OCI-LY7 (cell line): Measurements from ENCODE around the gene COMMD1. TPM values are rescaled to one million over a fixed set of nuclear protein-coding genes. Genes with fewer than 3 reads are reported as not detected.

ENCODE experiments used
- BruUV-seq: library from RNA; stranded (reverse); fragments of 400-500 nt; replicated peaks from 2 replicates; lab custom pipeline; 2021; lab: Mats Ljungman, UMichigan
- CTCF ChIA-PET: fragments of 300-600 bp; sonication (Branson Sonifier 250); formaldehyde crosslinking; loops from one replicate; lab custom pipeline; 2022; ENCODE audit warnings: antibody characterized with exemption; ENCODE audit not compliant: unreplicated experiment; lab: Charles Lee
- POLR2A ChIA-PET: fragments of 300-600 bp; sonication (Branson Sonifier 250); formaldehyde crosslinking; loops from one replicate; lab custom pipeline; 2022; ENCODE audit warnings: antibody characterized with exemption; lab: Charles Lee
- DNase-seq: peaks from one replicate; pipeline ENCODE4 v3.0.0-alpha.2; 2015; ENCODE audit warnings: low spot score
- H2AFZ ChIP-seq: fragments of 200-600 bp; sonication (generic), shearing (Covaris generic); 2 replicates; pipeline ENCODE4 v1.6.1; 2014; ENCODE audit warnings: mild to moderate bottlenecking, antibody characterized with exemption, low read length, moderate library complexity
- H3K27ac ChIP-seq: fragments of 200-600 bp; sonication (generic); 2 replicates; pipeline ENCODE4 v1.5.1; 2014; ENCODE audit warnings: mixed run types, low read depth, mild to moderate bottlenecking, moderate library complexity, low read length, inconsistent platforms; ENCODE audit not compliant: poor library complexity, severe bottlenecking
- H3K36me3 ChIP-seq: fragments of 200-600 bp; sonication (generic); 2 replicates; pipeline ENCODE4 v1.6.1; 2014; ENCODE audit warnings: mild to moderate bottlenecking, antibody characterized with exemption, low read length, moderate library complexity, mixed read lengths; ENCODE audit not compliant: insufficient read depth
- H3K4me1 ChIP-seq: fragments of 200-600 bp; sonication (generic); 2 replicates; pipeline ENCODE4 v1.5.1; 2014; ENCODE audit warnings: mild to moderate bottlenecking, low read length; ENCODE audit not compliant: insufficient read depth, poor library complexity, severe bottlenecking
- H3K4me2 ChIP-seq: fragments of 200-600 bp; sonication (generic); 2 replicates; pipeline ENCODE4 v1.6.1; 2014; ENCODE audit warnings: mild to moderate bottlenecking, low read length
- H3K4me3 ChIP-seq: fragments of 200-600 bp; sonication (generic); 2 replicates; pipeline ENCODE4 v1.5.1; 2014; ENCODE audit warnings: mild to moderate bottlenecking, low read depth, low read length; ENCODE audit not compliant: poor library complexity, severe bottlenecking
- H3K79me2 ChIP-seq: fragments of 200-600 bp; sonication (generic); 2 replicates; pipeline ENCODE4 v1.6.1; 2016; ENCODE audit warnings: low read depth, mild to moderate bottlenecking, low read length, moderate library complexity, mixed read lengths; ENCODE audit not compliant: insufficient read depth
- H3K9me2 ChIP-seq: fragments of 200-600 bp; sonication (generic); 2 replicates; pipeline ENCODE4 v1.6.1; 2016; ENCODE audit warnings: mild to moderate bottlenecking, low read length, mixed read lengths; ENCODE audit not compliant: insufficient read depth
- H3K9me3 ChIP-seq: fragments of 200-600 bp; sonication (generic); 2 replicates; pipeline ENCODE4 v1.6.1; 2014; ENCODE audit warnings: mild to moderate bottlenecking, mixed run types, low read length, mixed read lengths
- H4K20me1 ChIP-seq: fragments of 200-600 bp; sonication (generic); 2 replicates; pipeline ENCODE4 v1.6.1; 2014; ENCODE audit warnings: mild to moderate bottlenecking, antibody characterized with exemption, low read length, moderate library complexity, mixed read lengths; ENCODE audit not compliant: insufficient read depth
- EZH2phosphoT487 ChIP-seq: fragments of 200-600 bp; sonication (generic); IDR thresholded peaks from 2 replicates; pipeline ENCODE4 v1.6.1; 2018; ENCODE audit warnings: low read depth, borderline replicate concordance, mild to moderate bottlenecking, mixed run types, antibody characterized with exemption, low read length, moderate library complexity, mixed read lengths
- intact Hi-C: fragments of 100-400 bp; cut with micrococcal nuclease; formaldehyde crosslinking; loops from one replicate; pipeline ENCODE4 v1.10.0; 2022; ENCODE audit not compliant: unreplicated experiment
- total RNA-seq, 2 experiments: library from RNA; depleted of rRNA in 1 of 2; stranded (reverse); fragments of >200 nt in 1 of 2; shearing (Covaris generic) in 1 of 2; gene quantifications; 2 replicates each; pipeline ENCODE4 v1.2.3, GENCODE V29; 2014 to 2022
- TF ChIP-seq, protein P1 (sequence below): fragments of 200-600 bp; sonication (generic); conservative IDR thresholded peaks from 2 replicates; pipeline ENCODE4 v1.5.1; 2014; ENCODE audit warnings: mild to moderate bottlenecking, antibody characterized with exemption, low read length, moderate library complexity, mixed read lengths

COMMD1 gene
- total RNA-seq, 2 experiments from 2014 or later: 22.0 to 22.1 TPM

DNA sequence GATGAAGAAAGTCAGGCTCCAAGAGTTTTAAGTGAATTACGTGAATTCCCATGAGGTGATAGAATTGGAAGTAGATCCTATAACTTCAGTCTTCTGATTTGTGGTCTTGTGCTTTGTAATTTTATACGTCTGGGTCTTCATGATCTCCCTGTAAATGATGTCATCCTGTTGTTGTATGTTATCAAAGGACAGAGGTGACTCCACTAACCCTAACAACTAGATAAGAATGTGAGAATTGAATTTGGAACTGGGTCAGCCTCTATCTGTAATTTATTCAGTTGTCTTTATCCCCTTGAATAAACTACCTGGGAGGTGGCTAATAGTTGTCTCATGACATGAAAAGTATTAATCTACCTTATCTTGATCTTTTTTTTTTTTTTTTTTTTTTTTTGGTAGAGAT lies 204.1 kb downstream of the COMMD1 start:
- no TSS peak for BruUV-seq
- H3K9me2 ChIP-seq: no peaks in the 10 kb centered on the region
- no peak overlapping the region for H2AFZ ChIP-seq
- no peak overlapping the region for H3K27ac ChIP-seq
- H3K4me3 ChIP-seq: no peak overlapping the region
- intact Hi-C loops: no loop called here
- POLR2A ChIA-PET: interaction anchor here (1.0 kb wide), 1 partner anchor 9 kb away, joined by 4 read pairs; no protein-coding TSS in a partner anchor
- H3K36me3 ChIP-seq: no peaks in the 10 kb centered on the region
- H3K4me2 ChIP-seq: no peak overlapping the region
- H3K4me1 ChIP-seq: peaks cover 33% of the 10 kb centered on the region
- CTCF ChIA-PET: no interaction called here
- no peaks in the 10 kb centered on the region for H3K9me3 ChIP-seq
- DNase-seq: no peak
- no peaks in the 10 kb centered on the region for H3K79me2 ChIP-seq
- TF ChIP-seq, protein P1, sequence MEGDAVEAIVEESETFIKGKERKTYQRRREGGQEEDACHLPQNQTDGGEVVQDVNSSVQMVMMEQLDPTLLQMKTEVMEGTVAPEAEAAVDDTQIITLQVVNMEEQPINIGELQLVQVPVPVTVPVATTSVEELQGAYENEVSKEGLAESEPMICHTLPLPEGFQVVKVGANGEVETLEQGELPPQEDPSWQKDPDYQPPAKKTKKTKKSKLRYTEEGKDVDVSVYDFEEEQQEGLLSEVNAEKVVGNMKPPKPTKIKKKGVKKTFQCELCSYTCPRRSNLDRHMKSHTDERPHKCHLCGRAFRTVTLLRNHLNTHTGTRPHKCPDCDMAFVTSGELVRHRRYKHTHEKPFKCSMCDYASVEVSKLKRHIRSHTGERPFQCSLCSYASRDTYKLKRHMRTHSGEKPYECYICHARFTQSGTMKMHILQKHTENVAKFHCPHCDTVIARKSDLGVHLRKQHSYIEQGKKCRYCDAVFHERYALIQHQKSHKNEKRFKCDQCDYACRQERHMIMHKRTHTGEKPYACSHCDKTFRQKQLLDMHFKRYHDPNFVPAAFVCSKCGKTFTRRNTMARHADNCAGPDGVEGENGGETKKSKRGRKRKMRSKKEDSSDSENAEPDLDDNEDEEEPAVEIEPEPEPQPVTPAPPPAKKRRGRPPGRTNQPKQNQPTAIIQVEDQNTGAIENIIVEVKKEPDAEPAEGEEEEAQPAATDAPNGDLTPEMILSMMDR: no peak
- no peak for TF ChIP-seq EZH2phosphoT487
- H4K20me1 ChIP-seq: no peaks in the 10 kb centered on the region

DNA sequence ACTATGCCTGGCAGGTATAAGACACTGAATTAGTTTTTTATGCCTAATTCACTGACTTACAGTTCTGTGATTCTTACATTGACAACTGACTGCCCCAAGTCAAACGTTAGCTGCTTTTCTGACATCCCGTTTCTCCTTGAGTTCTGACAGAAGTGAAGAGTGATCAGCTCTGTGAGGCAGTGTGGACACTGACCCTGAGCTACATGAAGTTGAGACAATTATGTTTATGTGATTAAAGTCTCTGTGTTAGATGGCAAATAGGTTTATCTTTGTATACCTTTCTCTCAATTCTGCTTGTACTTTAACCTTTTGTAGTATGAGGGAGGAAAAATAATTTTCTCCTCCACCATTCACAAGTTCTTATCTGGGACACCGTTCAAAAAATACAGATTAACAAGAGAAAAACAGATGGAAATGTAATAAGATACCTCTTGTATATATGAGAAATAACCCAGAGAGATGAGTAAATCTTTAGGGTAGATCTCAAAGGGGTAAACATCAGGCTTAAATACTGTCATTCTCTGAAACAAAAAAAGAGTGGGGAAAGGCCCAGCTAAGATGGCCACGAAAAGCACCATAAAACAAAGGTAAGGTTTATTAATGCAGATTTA lies 205.0 kb downstream of the COMMD1 start:
- H3K79me2 ChIP-seq: no peaks in the 10 kb centered on the region
- CTCF ChIA-PET: no interaction called here
- no peak overlapping the region for H3K4me2 ChIP-seq
- H3K27ac ChIP-seq: no peak overlapping the region
- no TSS peak for BruUV-seq
- no peak overlapping the region for H3K4me3 ChIP-seq
- H4K20me1 ChIP-seq: no peaks in the 10 kb centered on the region
- no peaks in the 10 kb centered on the region for H3K9me2 ChIP-seq
- intact Hi-C loops: no loop called here
- TF ChIP-seq EZH2phosphoT487: no peak
- TF ChIP-seq, protein P1: no peak
- H2AFZ ChIP-seq: no peak overlapping the region
- H3K4me1 ChIP-seq: peaks cover 42% of the 10 kb centered on the region
- no peaks in the 10 kb centered on the region for H3K9me3 ChIP-seq
- POLR2A ChIA-PET: no interaction called here
- DNase-seq: no peak
- H3K36me3 ChIP-seq: no peaks in the 10 kb centered on the region

DNA sequence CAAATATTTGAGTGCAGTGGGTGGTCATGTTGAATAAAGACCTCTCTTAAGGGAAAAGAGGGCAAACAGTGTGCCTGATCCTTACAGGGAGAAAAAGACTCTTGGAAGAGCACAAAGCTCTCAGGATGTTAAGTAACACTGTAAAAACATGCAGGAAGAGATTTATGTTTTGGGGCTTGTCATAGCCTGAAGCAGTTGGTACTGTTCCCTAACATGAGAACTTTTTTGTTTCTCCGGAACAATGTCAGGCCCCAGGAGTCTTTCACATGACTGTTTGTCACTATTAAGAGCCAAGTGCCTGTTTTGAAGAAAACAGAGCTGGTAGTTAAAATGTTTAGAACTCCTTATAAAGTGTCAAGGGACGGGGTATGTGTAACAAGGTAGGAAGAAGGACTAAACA lies 206.7 kb downstream of the COMMD1 start:
- Histone ChIP-seq H3K4me2 (no peak overlapping the region), H3K79me2 (no peaks in the 10 kb centered on the region), H2AFZ (no peak overlapping the region), H4K20me1 (no peaks in the 10 kb centered on the region), H3K4me3 (no peak overlapping the region), H3K4me1 (peaks cover 50% of the 10 kb centered on the region), H3K9me2 (no peaks in the 10 kb centered on the region), H3K27ac (no peak overlapping the region), H3K9me3 (no peaks in the 10 kb centered on the region), H3K36me3 (no peaks in the 10 kb centered on the region)
- intact Hi-C loops: no loop called here
- POLR2A ChIA-PET: interaction anchor here (1.0 to 1.4 kb wide), 3 partner anchors 11 to 31 kb away, joined by 3 to 5 read pairs (median 3); no protein-coding TSS in a partner anchor
- CTCF ChIA-PET: no interaction called here
- TF ChIP-seq, protein P1: no peak
- no peak for TF ChIP-seq EZH2phosphoT487
- DNase-seq: no peak
- BruUV-seq: no TSS peak
